ENCODE results near the gene SUPT4H1.

GRCh38 chr17:58303971-58304749, 47.8 kb downstream of the SUPT4H1 start:
- TF ChIP-seq CTCF (conservative IDR thresholded peaks at IDR 0.05; ENCODE audit: low read depth, low read length) (peak; percentile 96), EZH2 (IDR thresholded peaks at IDR 0.05; ENCODE audit: low read length, unreplicated experiment) (no peak), EZH2phosphoT487 (IDR thresholded peaks at IDR 0.05; ENCODE audit: borderline replicate concordance, low read length) (no peak)

Data from PC-3 (cell line).